Psoas muscle (tissue), 8 donors: Measurements from ENCODE around the gene TBL1XR1. TPM values are rescaled to one million over a fixed set of nuclear protein-coding genes. Genes with fewer than 3 reads are reported as not detected.

Source experiments
- ATAC-seq, 4 donors: fragments of 200-7000 bp; cut with Tn5 transposase; one replicate each; pipeline ENCODE4 v1.9.1; 2020; ENCODE audit warnings: moderate library complexity in 3 of 4, mild to moderate bottlenecking in 2 of 4
- DNase-seq, 2 donors: peaks; one replicate each; pipeline ENCODE4 v3.0.0-alpha.2; 2020
- H3K27ac ChIP-seq: fragments of 200-600 bp; one replicate; pipeline ENCODE4 v1.8.0; 2022
- H3K27me3 ChIP-seq, 3 donors: fragments of 200-600 bp in 1 of 3; one replicate each; pipeline versions ENCODE4 v1.6.1 to v1.8.0; 2013 to 2022; ENCODE audit warnings: low read length in 2 of 3, mild to moderate bottlenecking in 2 of 3, moderate library complexity in 1 of 3; ENCODE audit not compliant: insufficient read depth in 3 of 3
- H3K36me3 ChIP-seq, 2 donors: fragments of 200-600 bp in 1 of 2; one replicate each; pipeline versions ENCODE4 v1.6.1 to v1.8.0; 2013 to 2022; ENCODE audit warnings: low read depth in 1 of 2, mild to moderate bottlenecking in 1 of 2, moderate library complexity in 1 of 2; ENCODE audit not compliant: insufficient read depth in 1 of 2
- H3K4me1 ChIP-seq: fragments of 200-600 bp; one replicate; pipeline ENCODE4 v1.8.0; 2022
- H3K4me3 ChIP-seq: fragments of 200-600 bp; one replicate; pipeline ENCODE4 v1.8.0; 2022; ENCODE audit warnings: mild to moderate bottlenecking
- H3K9me3 ChIP-seq: fragments of 200-600 bp; one replicate; pipeline ENCODE4 v1.8.0; 2022
- CTCF ChIP-seq: fragments of 200-600 bp; IDR thresholded peaks from one replicate; pipeline ENCODE4 v1.8.0; 2022; ENCODE audit warnings: antibody characterized with exemption
- WGBS, 3 donors: extraction: QIAGEN DNeasy Blood & Tissue Kit; methylation state at CpG; one replicate each; pipeline versions ENCODE4 v1.1.6 to v1.1.7; 2013; 5-methylcytosine and 5-hydroxymethylcytosine counted together
- intact Hi-C, 2 donors: fragments of 100-400 bp; cut with DNase I; formaldehyde crosslinking; loops; one replicate each; pipeline versions ENCODE4 v1.11.0 to v1.14.2; 2022
- polyA plus RNA-seq, 3 donors: library from polyadenylated mRNA; stranded (reverse); fragments of 200-250 nt; gene quantifications; one replicate each; pipeline ENCODE4 v1.2.3, GENCODE V29; 2013
- total RNA-seq, 4 donors: library from RNA; stranded (reverse); fragmentation: NEBNext Ultra II Directional in 2 of 4; extraction: Animal tissue kit (Norgen Biotek cat#: 25700) in 2 of 4; gene quantifications; one replicate each; pipeline versions ENCODE4 v1.2.1 to v1.2.4, GENCODE V29; 2021 to 2023
- donor health status: healthy with polysubstance abuse.
- donor health status: DM: no; HTN: no; CAD: no; lungs with moderate emphysema.
- donor health status: Bipolar disorder and iron deficiency.
- donor health status: healthy.
- donor health status: DM: yes; HTN: yes; CAD: no.
- donor health status: DM: no; HTN: no; CAD: no.
- donor health status: DM: no; HTN: no; CAD: no.
- donor health status: DM: yes; HTN: yes; CAD: no.

Gene TBL1XR1
- total and polyA plus RNA-seq, 7 donors, result 7.3 to 97.4 (median 58.6) TPM

- TF ChIP-seq CTCF, result no peak
- ATAC-seq (no peak), DNase-seq (no peak)
- no peaks in the 10 kb centered on the region for H3K9me3 ChIP-seq
- no peak overlapping the region for H3K27ac ChIP-seq
- no peaks in the 10 kb centered on the region for H3K27me3 ChIP-seq
- H3K36me3 ChIP-seq, result no peaks in the 10 kb centered on the region
- H3K4me1 ChIP-seq, result no peaks in the 10 kb centered on the region
- intact Hi-C loops, result no loop called here
- 71 to 74% (median 72%) methylated on average over 3 of the region's 3 CpGs for WGBS, 3 donors
- H3K4me3 ChIP-seq, result no peak overlapping the region
These were observed 204.3 kb downstream of the TBL1XR1 start for GRCh38 chr3:176992978-176993377.

- no peak for DNase-seq
- no peak for ATAC-seq
- intact Hi-C loops, result no loop called here
- H3K4me3 ChIP-seq, result no peak overlapping the region
- no peak overlapping the region for H3K27ac ChIP-seq
- H3K27me3 ChIP-seq, result no peaks in the 10 kb centered on the region
- H3K4me1 ChIP-seq, result no peaks in the 10 kb centered on the region
- no peaks in the 10 kb centered on the region for H3K36me3 ChIP-seq
- whole genome bisulfite sequencing, 3 donors, result 93 to 95% (median 95%) methylated on average over 10 to 11 of the region's 11 CpGs
- no peak for TF ChIP-seq CTCF
- H3K9me3 ChIP-seq, result no peaks in the 10 kb centered on the region
These were observed 204.7 kb downstream of the TBL1XR1 start for GRCh38 chr3:176992565-176992964.

- DNase-seq (no peak), ATAC-seq (no peak)
- no peak overlapping the region for H3K27ac ChIP-seq
- H3K9me3 ChIP-seq, result no peaks in the 10 kb centered on the region
- WGBS, 3 donors, result 83 to 95% (median 85%) methylated on average over 3 of the region's 3 CpGs
- no peak overlapping the region for H3K4me3 ChIP-seq
- H3K4me1 ChIP-seq, result no peaks in the 10 kb centered on the region
- H3K27me3 ChIP-seq, result no peaks in the 10 kb centered on the region
- no peaks in the 10 kb centered on the region for H3K36me3 ChIP-seq
- no peak for TF ChIP-seq CTCF
- intact Hi-C loops, result no loop called here
These were observed 208.5 kb downstream of the TBL1XR1 start for GRCh38 chr3:176988795-176989194.

GRCh38 chr3:176987901-176988650 is 209.2 kb downstream of the TBL1XR1 start:
- Histone ChIP-seq H3K36me3 (no peaks in the 10 kb centered on the region), H3K9me3 (no peaks in the 10 kb centered on the region), H3K4me1 (no peaks in the 10 kb centered on the region), H3K27me3 (no peaks in the 10 kb centered on the region), H3K27ac (no peak overlapping the region), H3K4me3 (no peak overlapping the region)
- DNase-seq (no peak), ATAC-seq (no peak)
- intact Hi-C loops, result no loop called here
- TF ChIP-seq CTCF, result no peak
- WGBS, 3 donors, result 55 to 78% (median 70%) methylated on average over 8 of the region's 8 CpGs

- Histone ChIP-seq H3K9me3 (peaks cover 10% of the 10 kb centered on the region), H3K36me3 (no peaks in the 10 kb centered on the region), H3K4me3 (no peak overlapping the region), H3K27ac (no peak overlapping the region), H3K4me1 (no peaks in the 10 kb centered on the region), H3K27me3 (no peaks in the 10 kb centered on the region)
- ATAC-seq (no peak), DNase-seq (no peak)
- WGBS, 3 donors, result 91 to 93% (median 92%) methylated on average over 3 of the region's 3 CpGs
- intact Hi-C loops, result no loop called here
- no peak for TF ChIP-seq CTCF
These were observed 218.8 kb downstream of the TBL1XR1 start for GRCh38 chr3:176978441-176978840.
